GM18909 (cell line): ENCODE results near the gene ADGRF5.

Experiments
- ATAC-seq: cut with Tn5 transposase; IDR thresholded peaks from one replicate; pipeline ENCODE4 v1.9.1; 2021; ENCODE audit warnings: mild to moderate bottlenecking; ENCODE audit not compliant: unreplicated experiment, poor library complexity

ADGRF5 gene, protein sequence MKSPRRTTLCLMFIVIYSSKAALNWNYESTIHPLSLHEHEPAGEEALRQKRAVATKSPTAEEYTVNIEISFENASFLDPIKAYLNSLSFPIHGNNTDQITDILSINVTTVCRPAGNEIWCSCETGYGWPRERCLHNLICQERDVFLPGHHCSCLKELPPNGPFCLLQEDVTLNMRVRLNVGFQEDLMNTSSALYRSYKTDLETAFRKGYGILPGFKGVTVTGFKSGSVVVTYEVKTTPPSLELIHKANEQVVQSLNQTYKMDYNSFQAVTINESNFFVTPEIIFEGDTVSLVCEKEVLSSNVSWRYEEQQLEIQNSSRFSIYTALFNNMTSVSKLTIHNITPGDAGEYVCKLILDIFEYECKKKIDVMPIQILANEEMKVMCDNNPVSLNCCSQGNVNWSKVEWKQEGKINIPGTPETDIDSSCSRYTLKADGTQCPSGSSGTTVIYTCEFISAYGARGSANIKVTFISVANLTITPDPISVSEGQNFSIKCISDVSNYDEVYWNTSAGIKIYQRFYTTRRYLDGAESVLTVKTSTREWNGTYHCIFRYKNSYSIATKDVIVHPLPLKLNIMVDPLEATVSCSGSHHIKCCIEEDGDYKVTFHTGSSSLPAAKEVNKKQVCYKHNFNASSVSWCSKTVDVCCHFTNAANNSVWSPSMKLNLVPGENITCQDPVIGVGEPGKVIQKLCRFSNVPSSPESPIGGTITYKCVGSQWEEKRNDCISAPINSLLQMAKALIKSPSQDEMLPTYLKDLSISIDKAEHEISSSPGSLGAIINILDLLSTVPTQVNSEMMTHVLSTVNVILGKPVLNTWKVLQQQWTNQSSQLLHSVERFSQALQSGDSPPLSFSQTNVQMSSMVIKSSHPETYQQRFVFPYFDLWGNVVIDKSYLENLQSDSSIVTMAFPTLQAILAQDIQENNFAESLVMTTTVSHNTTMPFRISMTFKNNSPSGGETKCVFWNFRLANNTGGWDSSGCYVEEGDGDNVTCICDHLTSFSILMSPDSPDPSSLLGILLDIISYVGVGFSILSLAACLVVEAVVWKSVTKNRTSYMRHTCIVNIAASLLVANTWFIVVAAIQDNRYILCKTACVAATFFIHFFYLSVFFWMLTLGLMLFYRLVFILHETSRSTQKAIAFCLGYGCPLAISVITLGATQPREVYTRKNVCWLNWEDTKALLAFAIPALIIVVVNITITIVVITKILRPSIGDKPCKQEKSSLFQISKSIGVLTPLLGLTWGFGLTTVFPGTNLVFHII (N-terminal part only)

DNA sequence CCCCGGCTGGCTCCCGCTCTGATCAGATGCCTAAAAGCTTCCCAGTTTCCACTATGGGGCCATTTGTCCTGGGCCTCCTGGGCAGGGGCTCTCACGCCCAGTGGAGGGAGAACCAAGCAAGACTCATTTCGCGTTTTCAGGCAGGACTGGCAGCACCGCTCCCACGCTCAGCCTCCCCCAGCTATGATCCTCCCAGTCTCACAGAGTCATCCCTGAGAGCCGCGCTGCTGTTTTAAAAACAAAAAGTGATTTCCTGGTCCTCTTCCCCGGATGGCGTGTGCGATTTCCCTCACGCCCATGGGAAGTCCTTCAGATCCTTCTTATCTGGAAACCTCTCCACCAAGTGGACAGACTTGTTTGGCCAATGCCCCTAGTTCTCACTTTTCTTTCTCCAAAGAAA is at the start of gene ADGRF5:
TSS of gene ADGRF5 (minus strand) at position 208 of the 400 bp plus-strand sequence. CDS start 15,176 bp downstream, outside the sequence.
- no peak for ATAC-seq

DNA sequence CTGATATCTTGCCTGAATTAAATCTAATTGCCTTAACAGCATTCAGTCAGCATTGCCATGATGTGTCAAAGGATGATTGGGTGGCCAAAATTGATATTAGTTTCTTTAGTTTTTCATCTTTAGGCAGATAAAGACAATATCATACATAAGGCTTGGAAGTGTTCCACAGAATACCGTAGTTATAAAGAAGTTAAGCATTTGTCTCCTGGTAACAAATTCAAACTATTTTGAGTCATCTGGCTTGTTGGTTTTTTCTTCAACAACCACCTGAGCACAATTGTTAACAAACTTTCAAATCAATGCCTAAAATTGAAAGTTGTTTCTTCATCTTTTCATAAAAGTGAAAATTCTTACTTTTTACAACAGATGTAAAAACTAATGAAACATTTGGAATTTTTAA is 47.5 kb upstream of the ADGRF5 start:
- no peak for ATAC-seq

DNA sequence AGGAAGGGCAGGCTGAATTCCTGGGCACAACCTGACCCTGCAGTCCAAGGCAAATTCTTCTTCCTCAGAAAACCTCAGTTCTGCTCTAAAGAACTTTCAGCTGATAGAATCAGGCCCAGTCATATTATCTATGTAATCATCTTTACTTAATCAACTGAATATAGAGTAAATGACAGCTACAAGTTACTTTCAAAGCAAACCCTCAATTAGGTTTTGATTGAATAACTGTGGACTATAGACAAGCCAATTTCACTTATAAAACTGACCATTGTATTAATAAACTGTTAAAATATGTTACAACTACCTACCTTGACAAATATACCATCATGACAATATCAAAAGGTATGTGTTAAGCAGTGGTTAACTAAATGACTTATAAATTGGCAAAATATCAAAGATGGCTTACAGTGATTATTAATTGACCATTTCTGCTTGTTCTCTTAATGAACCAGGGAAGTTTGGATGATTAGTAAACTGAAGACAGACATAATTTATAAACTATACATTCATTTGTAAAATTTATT is 46.1 kb upstream of the ADGRF5 start:
- ATAC-seq: no peak

DNA sequence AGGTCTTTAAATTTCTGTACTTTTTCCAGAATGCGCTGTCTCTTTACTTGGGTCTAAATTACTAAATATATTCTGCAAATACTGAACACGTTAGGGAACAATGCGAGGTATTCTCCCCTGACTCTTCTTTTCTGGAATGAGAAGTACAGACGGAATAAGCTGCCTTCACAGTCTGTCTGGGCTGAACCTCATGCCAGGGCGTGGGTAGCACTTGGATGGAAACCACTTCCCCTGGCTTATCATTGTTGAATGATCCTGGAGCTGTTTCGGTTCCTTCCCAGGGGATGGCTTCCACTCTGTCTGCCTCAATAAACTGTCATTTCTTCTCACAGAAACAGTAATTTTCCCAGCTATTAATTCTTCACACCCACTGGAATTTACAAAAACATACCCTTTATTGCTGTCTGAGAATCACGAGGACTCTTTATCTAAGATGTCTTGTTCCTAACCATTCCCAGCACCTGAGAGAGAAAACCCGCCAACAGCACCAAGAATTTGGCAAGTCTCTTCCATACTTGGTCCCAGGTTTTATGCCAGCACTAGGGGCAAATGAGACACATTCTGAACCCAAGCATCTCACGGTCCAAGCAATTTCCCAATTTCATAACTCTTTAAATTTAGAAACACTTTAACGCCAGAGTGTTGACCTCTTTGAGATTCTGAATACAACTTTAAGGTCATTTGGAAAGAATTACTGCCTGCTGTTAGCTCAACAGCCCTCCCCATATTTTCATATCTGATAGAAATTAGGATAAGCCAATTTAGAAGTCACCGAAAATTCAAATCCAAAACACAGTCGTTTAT is 43.2 kb upstream of the ADGRF5 start:
- no peak for ATAC-seq

DNA sequence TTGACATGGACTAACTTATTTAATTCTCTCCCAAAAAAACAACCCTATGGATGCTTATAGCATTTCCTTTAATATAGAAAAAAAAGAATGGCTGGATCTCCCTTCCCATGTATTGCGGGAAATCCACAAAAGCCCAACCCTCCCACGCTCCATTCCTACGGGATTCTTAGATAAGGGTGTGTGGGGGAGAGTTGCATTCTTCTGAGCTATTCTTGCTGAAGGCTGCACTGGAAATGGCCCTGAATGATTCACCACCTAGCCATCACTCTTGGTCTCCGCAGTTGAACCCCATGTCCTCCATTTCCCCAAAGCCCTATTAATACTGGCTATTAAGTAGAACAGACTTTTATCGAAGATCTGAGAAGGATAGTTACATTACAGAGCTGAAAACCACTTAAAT is 41.9 kb upstream of the ADGRF5 start:
- ATAC-seq: no peak

DNA sequence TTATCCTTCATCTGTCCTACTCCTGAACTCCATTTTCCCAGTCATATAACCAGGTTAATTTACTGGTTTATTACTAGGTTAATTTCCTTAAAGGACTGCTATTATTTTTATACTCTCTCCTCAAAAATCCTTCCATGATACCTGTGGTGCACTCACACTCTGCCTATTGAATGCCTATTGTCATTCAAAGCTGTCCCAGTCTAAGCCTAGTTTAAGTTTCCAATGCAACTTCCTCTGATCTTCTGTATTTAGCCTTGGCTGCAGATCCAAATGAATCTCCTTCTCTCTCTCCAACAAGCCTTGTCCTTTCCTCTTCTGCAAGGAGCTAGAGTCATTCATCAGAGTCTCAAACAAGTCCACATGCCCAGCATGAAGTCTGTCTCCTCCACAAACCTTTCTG is 41.3 kb upstream of the ADGRF5 start:
- no peak for ATAC-seq

DNA sequence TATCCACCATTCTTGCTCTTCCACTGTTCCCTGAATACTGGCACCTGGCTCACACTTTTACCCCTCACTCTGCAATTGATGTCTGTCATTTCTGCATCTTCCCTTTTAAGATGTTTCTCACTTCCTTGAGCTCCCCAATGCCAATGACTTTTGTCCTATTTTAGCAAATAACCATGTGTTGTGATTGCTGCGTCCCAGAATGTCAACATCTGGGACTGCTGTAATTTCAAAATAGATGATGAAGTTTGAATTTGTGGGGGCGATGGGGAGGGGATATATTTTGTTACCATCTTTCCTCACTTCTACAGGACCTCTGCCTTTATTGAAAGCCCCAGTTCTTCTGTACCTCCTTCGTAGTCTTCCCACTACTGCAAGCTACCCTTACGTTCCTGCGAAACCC is 40.0 kb upstream of the ADGRF5 start:
- ATAC-seq: no peak

DNA sequence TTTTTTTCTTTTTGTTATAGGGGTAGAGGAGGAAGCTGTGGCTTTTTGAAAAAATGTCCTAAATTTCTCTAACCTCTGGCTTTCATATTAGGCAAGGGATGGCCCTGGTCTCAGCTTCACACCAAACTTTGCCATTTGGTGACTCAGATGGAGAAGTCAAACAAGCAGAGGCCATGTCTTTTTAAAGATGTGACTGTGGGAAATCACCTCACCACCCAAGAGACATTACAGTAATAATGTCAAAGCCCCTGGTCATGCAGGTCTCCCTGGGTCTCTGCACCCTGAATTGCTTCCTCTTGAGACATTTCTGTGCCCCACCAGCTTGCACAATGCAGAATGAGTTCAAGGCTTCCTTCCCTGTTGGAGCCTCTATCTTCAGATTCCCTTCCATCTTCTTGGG is 39.5 kb upstream of the ADGRF5 start:
- ATAC-seq: no peak

DNA sequence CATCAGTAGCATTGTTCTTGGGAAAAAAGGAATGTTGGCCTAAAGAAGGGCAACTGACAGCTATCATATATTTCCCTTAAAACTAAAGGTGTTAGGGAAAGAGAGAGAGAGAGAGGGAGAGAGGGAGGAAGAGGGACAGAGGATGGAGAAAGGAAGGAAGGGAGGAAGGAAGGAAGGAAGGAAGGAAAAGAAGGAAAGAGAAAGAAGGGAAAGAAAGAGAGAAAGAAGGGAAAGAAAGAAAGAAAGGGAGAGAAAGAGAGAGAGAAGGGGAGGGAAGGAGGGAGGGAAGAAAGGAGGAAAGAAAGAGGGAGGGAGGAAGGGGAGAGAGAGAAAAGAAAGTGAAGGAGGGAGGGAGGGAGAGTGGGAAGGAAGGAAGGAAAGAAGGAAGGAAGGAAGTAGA is 37.7 kb upstream of the ADGRF5 start:
- no peak for ATAC-seq

DNA sequence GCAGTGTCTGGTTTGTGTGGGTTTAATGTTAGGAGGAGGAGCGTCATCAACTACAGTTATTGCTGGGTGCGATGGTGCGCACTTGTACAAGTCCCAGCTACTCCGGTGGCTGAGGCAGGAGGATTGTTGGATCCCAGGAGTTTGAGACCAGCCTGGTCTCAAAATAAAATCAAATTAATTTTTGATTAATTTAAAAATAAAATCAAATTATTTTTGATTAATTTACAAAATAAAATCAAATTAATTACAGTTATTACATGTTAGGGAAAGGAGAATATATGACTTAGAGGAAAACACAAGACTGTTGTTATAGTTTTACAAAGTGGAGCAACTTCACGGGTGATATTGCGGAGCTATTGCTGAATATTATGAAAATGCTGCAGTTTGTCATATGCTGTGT is 34.7 kb upstream of the ADGRF5 start:
- ATAC-seq: no peak

DNA sequence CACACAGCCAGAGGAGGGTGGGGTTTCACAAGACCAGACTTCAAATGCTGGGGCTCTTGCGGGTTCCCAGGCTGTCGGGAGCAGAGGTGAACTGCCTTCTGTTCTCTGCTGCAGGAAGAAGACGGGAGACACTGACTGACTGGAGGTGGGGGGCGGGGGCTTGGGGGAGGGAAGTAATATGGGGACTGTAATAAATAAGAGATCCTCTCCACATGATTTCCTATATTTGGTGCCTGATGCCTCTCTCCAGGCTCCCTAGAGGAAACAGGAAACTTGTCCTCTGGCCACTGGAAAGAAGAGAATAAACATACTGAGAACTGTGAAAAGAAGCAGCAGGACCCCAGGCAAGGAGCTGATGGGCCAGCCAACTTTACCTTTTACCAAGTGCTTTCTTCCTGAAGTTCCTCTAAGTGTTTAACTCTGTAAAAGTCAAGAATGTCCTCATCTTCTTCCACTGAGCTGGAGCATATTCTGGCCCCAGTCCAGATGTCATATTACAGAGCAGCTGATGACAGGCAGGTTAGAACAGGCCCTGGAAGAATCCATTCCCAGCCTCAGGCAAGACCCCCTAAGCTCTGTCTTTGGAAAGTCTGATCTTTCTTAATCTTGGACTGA is 33.2 kb upstream of the ADGRF5 start:
- ATAC-seq: no peak

DNA sequence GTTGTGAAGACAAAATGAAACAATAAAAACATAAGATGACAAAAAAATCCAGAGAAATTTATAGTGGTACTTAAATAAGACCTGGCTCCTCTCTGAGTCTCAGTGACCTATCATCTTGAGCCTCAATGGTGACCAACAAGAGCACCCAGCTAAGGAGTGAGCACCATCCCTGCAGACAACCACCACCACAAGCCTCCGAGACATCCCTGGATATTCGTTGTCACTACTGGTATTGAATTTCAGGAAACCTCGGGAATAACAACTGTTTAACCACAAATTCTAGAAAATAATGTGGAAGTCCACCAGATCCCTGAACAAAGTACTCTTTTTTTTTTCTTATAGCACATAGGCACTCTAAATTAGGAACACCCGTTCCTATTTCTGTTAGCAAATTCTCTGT is 32.2 kb upstream of the ADGRF5 start:
- no peak for ATAC-seq

DNA sequence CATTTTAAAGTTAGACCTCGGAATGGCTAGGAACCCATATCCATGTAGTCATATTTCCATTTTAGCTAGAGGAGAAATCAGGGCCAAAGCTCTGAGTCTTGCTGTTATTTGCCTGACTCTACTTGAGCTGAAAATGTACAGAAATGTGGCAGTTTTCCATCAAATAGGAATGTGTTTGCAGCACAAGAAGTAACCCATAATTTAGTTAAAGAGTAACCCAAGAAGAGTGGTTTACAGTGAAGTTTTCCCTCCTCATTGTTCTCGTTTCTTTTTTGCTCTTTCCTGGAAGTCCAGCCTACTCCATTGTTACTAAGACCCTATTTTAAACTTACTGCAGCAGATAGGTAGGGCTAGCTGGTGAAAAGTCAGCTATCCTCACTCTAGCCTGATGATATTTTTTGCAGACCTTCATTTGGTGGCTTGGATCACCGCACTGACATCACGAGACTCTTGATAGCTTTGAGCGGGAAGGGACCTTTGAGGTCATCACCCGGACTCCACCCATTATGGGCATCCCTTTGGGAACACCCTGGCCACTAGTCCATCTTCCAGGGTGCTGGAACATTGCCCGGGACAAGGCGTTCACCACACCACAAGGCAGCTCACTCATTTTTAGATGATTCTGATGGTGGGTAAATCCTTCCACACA is 28.0 kb upstream of the ADGRF5 start:
- no peak for ATAC-seq

DNA sequence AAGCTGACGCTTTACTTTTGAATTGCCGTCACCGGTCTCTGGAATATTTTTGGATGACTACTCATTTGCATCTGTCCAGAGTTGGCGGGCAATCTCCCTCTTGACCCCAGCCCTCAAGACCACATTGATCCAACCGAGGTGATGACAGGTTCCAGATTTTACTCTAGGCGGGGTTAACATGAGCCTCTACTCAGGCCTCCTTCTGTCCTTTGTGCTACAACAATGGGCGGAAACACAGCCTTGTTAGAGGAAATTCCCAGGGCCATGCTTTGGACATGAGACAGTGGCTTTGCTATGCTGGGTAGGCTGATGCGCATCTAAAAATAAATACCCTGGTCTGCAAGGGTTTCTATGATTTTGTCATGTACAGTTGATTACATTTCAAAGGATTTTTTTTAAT is 27.0 kb upstream of the ADGRF5 start:
- ATAC-seq: no peak

DNA sequence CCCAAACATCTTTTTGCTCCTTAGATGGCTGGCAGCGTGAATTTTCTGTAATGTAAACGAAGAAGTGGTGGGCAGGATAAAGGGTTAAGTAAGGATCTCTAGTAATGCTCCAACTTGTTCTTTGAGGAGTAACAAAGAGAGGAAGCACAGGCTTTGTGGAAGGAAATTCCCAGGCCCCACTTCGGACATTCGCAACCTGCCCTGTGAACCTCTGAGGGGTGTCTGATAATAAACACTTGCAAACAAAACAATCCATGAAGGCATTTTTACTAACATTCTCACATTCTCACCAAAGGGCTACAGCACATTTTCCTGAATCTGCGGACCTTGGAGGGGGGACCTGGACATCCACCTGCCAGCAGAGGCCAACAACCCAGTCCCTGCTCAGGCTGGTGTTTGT is 25.8 kb upstream of the ADGRF5 start:
- ATAC-seq: no peak

DNA sequence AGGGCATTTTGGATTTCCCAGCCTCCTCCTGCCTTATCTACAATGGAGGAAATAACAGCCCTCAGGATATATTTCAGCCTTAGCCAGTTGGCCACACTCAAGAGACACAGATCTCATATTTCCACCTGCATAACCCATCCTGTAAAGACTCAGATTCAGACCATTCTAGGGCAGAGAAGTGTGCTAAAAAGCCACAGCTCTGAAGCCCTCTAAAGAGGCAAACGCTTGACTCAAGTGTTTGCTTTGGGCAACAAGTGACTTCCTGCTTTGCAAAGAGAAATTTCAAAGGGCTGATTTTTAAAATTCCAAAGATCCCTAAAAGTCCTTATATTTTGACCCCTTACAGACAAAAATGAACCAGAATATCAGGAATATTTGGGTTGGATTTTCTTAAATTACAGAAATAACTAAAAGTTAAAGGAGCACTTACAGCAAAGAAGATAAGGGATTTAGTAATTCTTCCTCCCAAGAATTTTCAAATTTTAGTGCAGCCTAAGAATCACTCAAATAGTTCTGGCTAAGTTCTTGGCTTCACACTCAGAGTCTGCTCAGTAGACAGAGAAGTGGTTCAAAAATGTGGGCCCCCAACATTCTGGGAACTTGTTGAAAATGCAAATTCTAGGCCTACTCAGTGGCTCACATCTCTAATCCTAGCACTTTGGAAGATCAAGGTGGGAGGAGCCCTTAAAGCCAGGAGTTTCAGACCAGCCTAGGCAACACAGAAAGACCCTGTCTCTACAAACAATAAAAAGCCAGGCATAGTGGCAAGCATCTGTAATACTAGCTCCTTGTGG is 18.9 kb upstream of the ADGRF5 start:
- no peak for ATAC-seq

DNA sequence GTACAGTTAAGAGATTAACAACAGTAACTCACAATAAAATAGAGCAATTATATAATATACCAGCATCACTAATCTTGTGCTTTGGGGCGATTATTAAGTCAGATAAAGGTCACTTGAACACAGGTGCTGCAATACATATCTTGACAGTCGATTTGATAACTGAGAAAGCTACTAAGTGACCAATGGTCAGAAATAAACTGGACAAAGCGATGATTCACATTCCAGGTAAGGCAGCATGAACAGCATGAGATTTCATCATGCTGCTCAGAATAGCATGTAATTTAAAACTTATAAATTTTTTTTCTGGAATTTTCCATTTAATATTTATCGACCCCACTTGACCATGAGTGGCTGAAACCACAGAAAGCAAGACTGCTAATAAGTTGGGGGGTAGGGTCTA is 15.9 kb upstream of the ADGRF5 start:
- ATAC-seq: no peak

DNA sequence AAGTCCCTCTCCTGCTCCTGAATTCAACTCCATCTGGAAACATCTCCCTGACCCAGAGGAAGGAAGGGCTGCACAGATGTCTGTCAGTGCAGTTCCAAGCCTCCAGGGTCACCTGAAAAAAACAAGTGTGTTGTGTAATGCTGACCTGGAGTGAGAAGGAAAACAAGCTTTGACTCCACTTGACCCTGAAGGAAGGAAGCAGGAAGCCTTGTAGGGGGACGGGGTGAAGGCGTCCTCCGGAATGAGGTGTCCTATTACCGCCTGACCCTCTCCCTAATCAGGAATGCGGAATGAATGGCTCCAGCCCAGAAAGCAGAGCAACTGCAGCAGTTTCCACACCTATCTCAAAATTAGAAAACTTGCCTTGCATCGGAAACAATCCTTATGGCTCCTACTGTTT is 13.9 kb upstream of the ADGRF5 start:
- no peak for ATAC-seq
